Tracheal epithelial cell (primary cell): ENCODE measurements around the gene TGM5. TPM values are rescaled to one million over a fixed set of nuclear protein-coding genes. Genes with fewer than 3 reads are reported as not detected.

Experiments
- total RNA-seq: library from RNA; depleted of rRNA; stranded (reverse); fragments of >200 nt; gene quantifications from 2 replicates; pipeline ENCODE4 v1.2.1, GENCODE V29; 2014

TGM5 gene, protein sequence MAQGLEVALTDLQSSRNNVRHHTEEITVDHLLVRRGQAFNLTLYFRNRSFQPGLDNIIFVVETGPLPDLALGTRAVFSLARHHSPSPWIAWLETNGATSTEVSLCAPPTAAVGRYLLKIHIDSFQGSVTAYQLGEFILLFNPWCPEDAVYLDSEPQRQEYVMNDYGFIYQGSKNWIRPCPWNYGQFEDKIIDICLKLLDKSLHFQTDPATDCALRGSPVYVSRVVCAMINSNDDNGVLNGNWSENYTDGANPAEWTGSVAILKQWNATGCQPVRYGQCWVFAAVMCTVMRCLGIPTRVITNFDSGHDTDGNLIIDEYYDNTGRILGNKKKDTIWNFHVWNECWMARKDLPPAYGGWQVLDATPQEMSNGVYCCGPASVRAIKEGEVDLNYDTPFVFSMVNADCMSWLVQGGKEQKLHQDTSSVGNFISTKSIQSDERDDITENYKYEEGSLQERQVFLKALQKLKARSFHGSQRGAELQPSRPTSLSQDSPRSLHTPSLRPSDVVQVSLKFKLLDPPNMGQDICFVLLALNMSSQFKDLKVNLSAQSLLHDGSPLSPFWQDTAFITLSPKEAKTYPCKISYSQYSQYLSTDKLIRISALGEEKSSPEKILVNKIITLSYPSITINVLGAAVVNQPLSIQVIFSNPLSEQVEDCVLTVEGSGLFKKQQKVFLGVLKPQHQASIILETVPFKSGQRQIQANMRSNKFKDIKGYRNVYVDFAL
- 0.21 and 0.48 TPM in 2 replicates for total RNA-seq

DNA sequence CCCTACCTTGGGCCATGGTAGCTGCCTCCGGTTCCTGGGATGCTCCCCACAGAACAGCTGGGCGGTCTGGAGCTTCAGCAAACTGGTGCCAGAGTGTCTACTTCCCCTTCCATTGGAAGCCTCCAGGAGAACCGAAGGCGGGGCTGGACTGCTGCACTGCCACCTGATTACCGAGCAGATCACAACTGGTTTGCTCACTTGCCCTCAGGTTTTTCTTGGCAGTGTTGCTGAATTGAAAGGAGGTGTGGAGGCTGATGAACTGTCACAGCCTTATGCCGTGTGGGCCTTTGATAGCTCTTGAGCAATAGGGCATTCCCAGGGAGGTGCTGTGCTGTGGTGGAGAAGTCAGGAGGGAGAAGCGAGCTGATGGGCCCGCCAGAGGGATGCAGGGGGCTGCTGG is at the start of gene TGM5:
Gene TGM5 (minus strand): TSS at position 95 of the 400 bp plus-strand sequence. CDS start 79 bp downstream, at position 16.

DNA sequence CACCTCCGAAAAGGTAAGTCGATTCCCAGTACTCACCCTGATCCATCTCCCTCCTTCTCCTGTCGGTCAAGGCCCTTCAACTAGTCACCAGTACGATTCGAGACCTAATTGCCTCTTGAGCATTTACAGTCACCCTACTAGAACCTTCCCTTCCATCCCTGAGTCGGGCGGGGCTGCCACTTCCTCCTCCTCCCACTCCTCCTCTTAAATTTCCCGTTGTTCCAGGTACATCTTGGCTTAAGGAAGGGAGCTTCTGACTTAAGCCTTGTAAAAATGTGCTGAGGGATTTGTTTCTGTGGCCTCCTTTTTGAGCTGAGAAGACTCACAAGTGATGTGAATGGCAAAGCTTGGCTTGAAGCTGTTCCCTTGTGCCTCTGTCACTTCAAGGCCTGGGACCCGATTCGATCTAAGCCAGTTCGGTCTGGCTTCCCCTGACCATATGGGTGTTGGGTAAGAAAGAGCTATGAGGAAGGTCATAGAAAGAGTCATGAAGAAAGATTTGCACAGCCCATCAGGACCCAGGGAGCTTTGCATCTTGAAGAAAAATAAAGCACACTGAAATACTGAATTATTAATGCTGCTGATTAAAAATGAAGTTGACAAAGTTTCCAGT is 35.6 kb upstream of the TGM5 start, which contains the start of gene TGM7:
Gene TGM7 (minus strand): TSS at position 51 of the 613 bp plus-strand sequence.

DNA sequence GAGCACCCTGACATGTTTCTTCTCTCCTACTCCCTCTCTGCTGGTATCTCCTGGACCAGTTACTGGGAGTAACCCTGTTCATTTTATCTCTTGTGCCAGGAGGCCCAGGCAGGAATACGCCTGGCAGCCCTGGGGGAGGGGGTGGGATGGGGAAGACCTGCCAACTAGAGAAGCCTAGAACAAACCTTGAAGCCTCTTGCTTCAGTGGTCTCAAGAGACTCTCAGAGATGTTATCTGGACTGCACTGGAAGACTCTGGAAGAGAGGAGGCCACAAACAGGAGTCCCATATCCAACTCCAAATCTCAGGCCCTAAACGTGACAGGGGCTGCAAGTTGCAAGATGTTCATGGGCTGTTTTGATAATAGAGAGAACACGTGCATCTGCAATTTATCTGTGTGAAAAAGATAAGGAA is 45.7 kb downstream of the TGM5 start, which contains the start of gene EPB42:
Gene EPB42 (minus strand): TSS at position 28 of the 413 bp plus-strand sequence. CDS start 193 bp downstream, outside the sequence.

DNA sequence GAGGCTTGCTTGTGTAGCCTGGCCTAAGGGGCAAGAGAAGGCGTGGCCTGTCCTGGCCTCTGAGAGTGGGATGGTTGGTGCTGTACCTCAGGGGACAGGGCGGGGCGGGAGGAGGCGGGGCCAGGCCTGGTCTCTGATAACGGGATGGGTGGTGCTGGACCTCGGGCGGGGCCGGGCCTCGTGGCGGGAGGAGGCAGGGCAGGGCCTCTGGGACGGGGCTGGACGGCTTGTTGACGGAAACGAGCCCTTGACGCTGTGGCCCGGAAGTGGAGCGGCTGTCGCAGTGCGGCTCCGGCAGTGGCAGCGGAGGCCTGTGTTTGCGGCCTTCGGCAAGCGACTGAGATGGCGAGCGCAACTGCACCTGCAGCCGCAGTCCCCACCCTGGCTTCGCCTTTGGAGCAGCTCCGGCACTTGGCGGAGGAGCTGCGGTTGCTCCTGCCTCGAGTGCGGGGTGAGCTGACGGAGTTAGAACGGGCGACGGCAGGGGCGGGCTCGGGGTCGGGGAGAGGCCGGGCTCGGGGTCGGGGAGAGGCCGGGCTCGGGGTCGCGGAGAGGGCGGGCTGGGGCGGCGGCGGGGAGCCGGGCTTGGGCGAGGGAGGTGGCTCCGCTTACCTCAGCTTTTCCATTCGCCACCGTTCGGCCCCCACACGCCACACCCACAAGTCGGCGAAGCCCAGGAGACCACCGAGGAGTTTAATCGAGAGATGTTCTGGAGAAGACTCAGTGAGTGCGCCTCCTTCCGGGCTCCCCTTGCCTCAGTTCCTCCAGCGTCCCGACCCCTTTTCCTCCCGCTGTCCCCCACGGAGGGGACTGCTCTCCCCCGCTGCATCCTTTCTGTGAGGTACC is 81.3 kb downstream of the TGM5 start, which contains the start of gene CCNDBP1:
Gene CCNDBP1 (plus strand): TSS at position 247 of the 846 bp plus-strand sequence. CDS start 96 bp downstream, at position 343.

Other genes with a start within 250 kb of the TGM5 start
- 19.5 and 19.6 TPM in 2 replicates for gene UBR1, start 160.9 kb downstream of the TGM5 start, total RNA-seq
- gene TMEM62, start 133.3 kb downstream of the TGM5 start, total RNA-seq: 21.0 and 37.7 TPM in 2 replicates
- gene CCNDBP1, start 81.5 kb downstream of the TGM5 start, total RNA-seq: 43.5 and 75.4 TPM in 2 replicates
- not detected in 2 replicates for gene EPB42, start 45.9 kb downstream of the TGM5 start, total RNA-seq
- not detected in 2 replicates for gene TGM7, start 35.3 kb upstream of the TGM5 start, total RNA-seq
- gene LCMT2, start 63.6 kb upstream of the TGM5 start, total RNA-seq: 3.9 and 7.0 TPM in 2 replicates
- 33.3 and 38.2 TPM in 2 replicates for gene ZSCAN29, start 104.1 kb upstream of the TGM5 start, total RNA-seq
- 22.7 and 24.1 TPM in 2 replicates for gene TUBGCP4, start 104.2 kb upstream of the TGM5 start, total RNA-seq
- 28.0 and 31.1 TPM in 2 replicates for gene TP53BP1, start 226.2 kb upstream of the TGM5 start, total RNA-seq